Gastroesophageal sphincter (tissue), 4 donors: ENCODE results near the gene GRPEL1. TPM values are rescaled to one million over a fixed set of nuclear protein-coding genes. Genes with fewer than 3 reads are reported as not detected.

Source experiments
- ATAC-seq: fragments of 150-250 bp; one replicate; pipeline ENCODE4 v1.9.1; 2016; ENCODE audit warnings: mild to moderate bottlenecking, moderate library complexity
- H3K27ac ChIP-seq, 4 donors: fragments of 200-600 bp; sonication (generic) in 3 of 4; 1 replicate in 3 of 4; 2 replicates in 1 of 4; pipeline ENCODE4 v1.5.1; 2016 to 2019
- H3K27me3 ChIP-seq: fragments of 200-600 bp; sonication (generic); one replicate; pipeline ENCODE4 v1.5.1; 2019
- H3K36me3 ChIP-seq, 2 donors: fragments of 200-600 bp; sonication (generic); one replicate each; pipeline ENCODE4 v1.5.1; 2019; ENCODE audit warnings: control low read depth in 1 of 2
- H3K4me1 ChIP-seq, 3 donors: fragments of 200-600 bp; sonication (generic); 1 replicate in 2 of 3; 2 replicates in 1 of 3; pipeline ENCODE4 v1.5.1; 2016 to 2019; ENCODE audit warnings: control low read depth in 2 of 3
- H3K4me3 ChIP-seq, 2 donors: fragments of 200-600 bp; sonication (generic); one replicate each; pipeline ENCODE4 v1.5.1; 2019; ENCODE audit warnings: mild to moderate bottlenecking in 1 of 2, moderate library complexity in 1 of 2
- H3K9me3 ChIP-seq, 3 donors: fragments of 200-600 bp; sonication (generic); one replicate each; pipeline ENCODE4 v1.5.1; 2017 to 2019; ENCODE audit warnings: control low read depth in 2 of 3
- CTCF ChIP-seq, 4 experiments: fragments of 200-600 bp in 2 of 4; fragments of 450-650 bp in 2 of 4; sonication (generic) in 1 of 4; IDR thresholded peaks; one replicate each; pipeline ENCODE4 v1.5.1; 2017 to 2019; ENCODE audit warnings: antibody characterized with exemption in 4 of 4, mild to moderate bottlenecking in 2 of 4, moderate library complexity in 2 of 4
- EP300 ChIP-seq: sonication (generic); formaldehyde crosslinking; IDR thresholded peaks from one replicate; pipeline ENCODE4 v1.6.1; 2017; ENCODE audit warnings: antibody characterized with exemption, mild to moderate bottlenecking
- POLR2A ChIP-seq, 2 donors: fragments of 450-650 bp; IDR thresholded peaks; one replicate each; pipeline ENCODE4 v1.6.1; 2017; ENCODE audit warnings: antibody characterized with exemption in 2 of 2, mild to moderate bottlenecking in 2 of 2, moderate library complexity in 1 of 2
- POLR2AphosphoS5 ChIP-seq: sonication (generic); formaldehyde crosslinking; IDR thresholded peaks from one replicate; pipeline ENCODE4 v1.6.1; 2017; ENCODE audit warnings: antibody characterized with exemption
- WGBS, 2 donors: methylation state at CpG; one replicate each; pipeline ENCODE4 v1.1.5; 2018; ENCODE audit warnings: low coverage in 1 of 2; 5-methylcytosine and 5-hydroxymethylcytosine counted together
- total RNA-seq, 4 donors: library from RNA; depleted of rRNA; stranded (reverse); fragments of >200 nt; gene quantifications; one replicate each; pipeline ENCODE4 v1.1.0, GENCODE V29; 2016

The GRPEL1 gene
- total RNA-seq, 4 donors from 2014 or later = 14.0 to 32.8 (median 23.9) TPM

GRCh38 chr4:7031558-7032449 lies 36.1 kb downstream of the GRPEL1 start:
- WGBS, 2 donors = 82 to 86% methylated on average over 13 to 20 of the region's 35 CpGs

GRCh38 chr4:7030856-7031255 lies 37.0 kb downstream of the GRPEL1 start:
- Histone ChIP-seq H3K9me3 (no peaks in the 10 kb centered on the region), H3K36me3 (peaks cover 0 to 77% of the 10 kb centered on the region in 2 donors), H3K27ac (no peak overlapping the region), H3K4me1 (no peaks in the 10 kb centered on the region), H3K27me3 (no peaks in the 10 kb centered on the region), H3K4me3 (no peak overlapping the region)
- WGBS, 2 donors = 85 to 87% methylated on average over 5 to 7 of the region's 10 CpGs
- no peak for ATAC-seq
- TF ChIP-seq CTCF (IDR thresholded peaks at IDR 0.05) (no peak), POLR2AphosphoS5 (no peak), POLR2A (IDR thresholded peaks at IDR 0.05) (no peak), EP300 (no peak)

More at GRCh38 chr4:7031558-7032449, 36.1 kb downstream of the GRPEL1 start:
- no peaks in the 10 kb centered on the region for H3K4me1 ChIP-seq
- H3K36me3 ChIP-seq = peaks cover 0 to 68% of the 10 kb centered on the region in 2 donors
- no peaks in the 10 kb centered on the region for H3K27me3 ChIP-seq
- ATAC-seq = no peak
- no peak overlapping the region for H3K27ac ChIP-seq
- no peak overlapping the region for H3K4me3 ChIP-seq
- TF ChIP-seq EP300 (no peak), POLR2AphosphoS5 (no peak), POLR2A (IDR thresholded peaks at IDR 0.05) (no peak), CTCF (IDR thresholded peaks at IDR 0.05) (no peak)
- H3K9me3 ChIP-seq = no peaks in the 10 kb centered on the region

DNA sequence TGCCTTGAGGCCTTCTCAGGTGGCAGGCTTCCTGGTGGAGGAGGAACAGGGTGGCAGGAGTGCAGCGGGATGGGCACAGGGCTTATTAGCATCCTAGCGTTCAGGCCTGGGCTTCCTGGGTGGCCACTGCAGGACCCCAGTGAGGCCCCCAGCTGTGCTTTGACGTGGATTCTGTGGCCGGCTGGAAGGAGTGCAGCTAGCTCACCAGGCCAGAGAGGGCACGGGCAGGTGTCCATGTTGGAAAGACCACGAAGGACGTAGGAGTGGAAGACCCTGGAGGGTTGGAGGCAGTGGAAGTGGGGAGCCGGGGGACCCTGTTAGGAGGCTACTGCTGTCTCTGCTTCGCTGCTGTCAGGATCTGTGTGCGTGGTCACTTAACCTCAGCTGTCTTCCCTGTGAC lies 37.9 kb downstream of the GRPEL1 start:
- Histone ChIP-seq H3K27ac (no peak overlapping the region), H3K27me3 (no peaks in the 10 kb centered on the region), H3K9me3 (no peaks in the 10 kb centered on the region), H3K4me3 (no peak overlapping the region), H3K36me3 (peaks cover 0 to 87% of the 10 kb centered on the region in 2 donors), H3K4me1 (no peaks in the 10 kb centered on the region)
- ATAC-seq = no peak
- TF ChIP-seq POLR2A (IDR thresholded peaks at IDR 0.05) (no peak), EP300 (no peak), CTCF (IDR thresholded peaks at IDR 0.05) (no peak), POLR2AphosphoS5 (no peak)
- 85 to 86% methylated on average over 4 to 9 of the region's 10 CpGs for WGBS, 2 donors

DNA sequence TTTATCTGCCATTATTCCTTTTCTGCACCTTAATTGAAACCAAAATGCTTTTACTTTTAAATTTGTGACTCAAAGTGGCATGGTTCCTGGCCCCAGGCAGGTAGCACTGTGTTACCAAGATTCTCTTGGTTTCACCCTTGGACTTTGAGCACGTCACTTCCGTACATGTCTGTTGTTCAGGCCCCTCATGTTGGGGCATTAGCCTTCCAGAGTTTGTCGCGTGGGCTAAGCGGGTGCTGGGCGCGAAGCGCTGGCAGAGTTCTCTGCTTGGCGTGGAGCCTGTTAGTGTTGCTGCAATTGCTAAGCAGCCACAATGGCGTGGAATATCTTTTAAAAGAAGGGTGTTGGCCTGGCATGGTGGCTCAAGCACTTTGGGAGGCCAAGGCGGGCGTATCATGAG lies 38.7 kb downstream of the GRPEL1 start:
- Histone ChIP-seq H3K9me3 (no peaks in the 10 kb centered on the region), H3K36me3 (peaks cover 0 to 94% of the 10 kb centered on the region in 2 donors), H3K27ac (no peak overlapping the region), H3K27me3 (no peaks in the 10 kb centered on the region), H3K4me1 (no peaks in the 10 kb centered on the region), H3K4me3 (no peak overlapping the region)
- ATAC-seq = no peak
- WGBS, 2 donors = 97 to 100% methylated on average over 4 to 11 of the region's 12 CpGs
- TF ChIP-seq POLR2A (IDR thresholded peaks at IDR 0.05) (no peak), POLR2AphosphoS5 (no peak), CTCF (IDR thresholded peaks at IDR 0.05) (no peak), EP300 (no peak)

DNA sequence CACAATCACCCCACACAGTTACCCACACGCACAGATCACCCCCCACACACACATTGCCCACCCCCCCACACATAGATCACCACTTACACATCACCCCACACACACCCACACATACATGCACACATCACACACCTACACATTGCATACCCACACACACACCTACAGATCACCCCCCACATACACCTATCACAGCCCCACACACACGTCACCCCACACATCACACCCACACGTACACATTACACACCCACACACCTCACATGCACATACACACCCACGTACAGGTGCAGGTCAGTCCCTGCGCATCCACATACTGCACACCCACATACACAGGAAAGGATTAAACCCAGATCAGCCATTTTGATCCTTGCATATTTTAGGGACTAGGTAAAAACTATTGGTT lies 40.0 kb downstream of the GRPEL1 start:
- no peak overlapping the region for H3K27ac ChIP-seq
- no peaks in the 10 kb centered on the region for H3K4me1 ChIP-seq
- ATAC-seq = no peak
- TF ChIP-seq POLR2A (IDR thresholded peaks at IDR 0.05) (no peak), CTCF (IDR thresholded peaks at IDR 0.05) (no peak), EP300 (no peak), POLR2AphosphoS5 (no peak)
- peaks cover 0 to 100% of the 10 kb centered on the region in 2 donors for H3K36me3 ChIP-seq
- 69 to 73% methylated on average over 2 to 5 of the region's 5 CpGs for WGBS, 2 donors
- no peak overlapping the region for H3K4me3 ChIP-seq
- H3K27me3 ChIP-seq = no peaks in the 10 kb centered on the region
- no peaks in the 10 kb centered on the region for H3K9me3 ChIP-seq
